ENCODE data around the gene TEX51.

The TEX51 gene

DNA sequence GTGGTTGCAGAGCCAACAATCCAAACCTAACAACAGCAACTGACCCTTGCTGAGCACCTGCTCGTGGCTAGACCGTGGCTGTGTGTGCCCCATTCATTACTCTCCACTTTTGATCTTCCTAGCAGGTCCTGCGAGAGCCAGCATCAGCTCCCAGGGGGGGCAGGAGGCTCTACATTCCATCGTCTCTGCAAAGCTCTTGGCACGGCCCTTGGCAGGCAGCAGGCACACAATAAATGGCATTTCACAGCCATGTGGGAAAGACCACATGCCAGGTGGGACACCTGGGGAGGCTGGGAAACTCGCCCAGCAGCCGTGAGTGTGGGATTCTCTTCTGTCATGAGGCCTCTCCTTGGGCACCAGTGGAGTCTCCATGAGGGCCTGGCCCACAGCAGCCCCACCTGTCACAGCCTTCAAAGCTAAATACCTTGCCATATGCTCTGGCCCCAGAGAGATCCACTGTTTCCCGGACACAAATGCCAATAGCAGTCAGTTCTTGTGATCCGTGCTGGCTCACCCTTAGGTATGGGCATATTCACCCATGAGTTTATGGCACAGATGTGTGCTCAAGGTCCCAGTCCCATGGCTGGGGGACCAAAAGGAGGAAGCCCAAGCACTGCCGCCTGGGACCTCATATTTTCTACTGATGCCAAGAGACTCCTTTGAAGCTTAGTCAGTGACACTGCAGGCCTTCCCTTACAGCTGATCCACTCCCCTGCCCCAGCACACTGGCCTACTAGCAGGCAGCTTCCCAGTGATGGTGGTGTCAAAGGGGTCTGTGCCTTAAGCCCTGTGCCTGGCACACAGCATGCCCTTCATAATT, 6.8 kb upstream of the TEX51 start:
- DNase-seq (ENCODE audit: low read depth in 3 of 3), result no peak

DNA sequence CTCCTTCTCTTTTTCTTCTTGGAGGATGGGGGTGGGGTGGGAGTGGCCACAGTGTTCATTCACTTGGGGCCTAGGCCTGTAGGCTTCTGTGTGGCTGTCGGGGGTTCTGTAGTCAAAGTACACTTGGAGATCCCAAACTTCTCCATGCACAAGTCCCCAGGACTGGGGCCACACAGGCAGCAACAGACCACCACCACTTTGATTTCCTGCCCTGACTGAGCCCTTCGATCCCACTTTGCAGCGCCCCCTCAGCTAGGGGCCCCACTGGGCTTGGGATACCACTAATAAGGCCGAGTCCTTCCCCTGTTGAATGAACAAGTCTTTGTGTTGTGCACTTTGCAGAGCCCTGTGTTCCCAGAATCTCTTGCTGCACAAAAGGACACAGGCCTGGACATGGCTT, 5.5 kb upstream of the TEX51 start:
- no peak for DNase-seq (ENCODE audit: low read depth in 3 of 3)

DNA sequence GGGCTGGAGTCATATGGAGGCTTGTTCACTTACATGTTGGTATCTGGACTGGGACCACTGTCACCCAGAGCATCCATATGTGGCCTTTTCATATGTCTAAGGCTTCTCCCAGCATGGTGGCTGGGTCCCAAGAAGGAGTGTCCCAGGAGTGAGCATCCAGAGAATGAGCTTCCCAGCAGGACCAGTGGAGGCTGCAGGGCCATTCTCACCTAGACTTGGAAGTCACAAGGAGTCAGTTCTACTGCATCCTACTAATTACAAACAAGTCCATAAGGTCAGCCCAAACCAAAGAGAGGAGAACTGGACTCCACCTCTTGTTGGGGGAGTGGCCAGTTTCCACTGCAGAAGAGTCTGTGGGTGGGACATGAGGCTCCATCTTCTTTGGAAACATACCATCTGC, 5.1 kb upstream of the TEX51 start:
- DNase-seq (ENCODE audit: low read depth in 3 of 3), result no peak

DNA sequence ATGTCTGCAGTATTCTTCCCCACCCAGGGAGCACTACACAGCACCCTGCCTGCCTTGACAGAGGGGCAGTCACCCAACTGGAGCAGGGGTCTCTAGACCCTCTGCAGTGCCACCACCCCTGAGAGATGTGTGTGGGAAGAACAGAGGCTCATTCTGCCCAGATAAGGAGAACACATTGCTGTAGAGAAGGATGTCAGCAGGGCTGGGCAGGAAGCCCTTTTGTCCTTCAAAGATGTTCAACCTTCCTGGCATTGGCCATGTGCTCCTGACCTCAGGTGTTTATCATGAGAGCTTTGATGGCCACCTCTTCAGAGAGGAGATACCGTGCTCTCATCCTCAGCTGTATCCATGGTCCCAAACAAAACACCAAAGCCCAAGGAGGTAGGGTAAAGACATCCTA, 4.6 kb upstream of the TEX51 start:
- no peak for DNase-seq (ENCODE audit: low read depth in 3 of 3)

DNA sequence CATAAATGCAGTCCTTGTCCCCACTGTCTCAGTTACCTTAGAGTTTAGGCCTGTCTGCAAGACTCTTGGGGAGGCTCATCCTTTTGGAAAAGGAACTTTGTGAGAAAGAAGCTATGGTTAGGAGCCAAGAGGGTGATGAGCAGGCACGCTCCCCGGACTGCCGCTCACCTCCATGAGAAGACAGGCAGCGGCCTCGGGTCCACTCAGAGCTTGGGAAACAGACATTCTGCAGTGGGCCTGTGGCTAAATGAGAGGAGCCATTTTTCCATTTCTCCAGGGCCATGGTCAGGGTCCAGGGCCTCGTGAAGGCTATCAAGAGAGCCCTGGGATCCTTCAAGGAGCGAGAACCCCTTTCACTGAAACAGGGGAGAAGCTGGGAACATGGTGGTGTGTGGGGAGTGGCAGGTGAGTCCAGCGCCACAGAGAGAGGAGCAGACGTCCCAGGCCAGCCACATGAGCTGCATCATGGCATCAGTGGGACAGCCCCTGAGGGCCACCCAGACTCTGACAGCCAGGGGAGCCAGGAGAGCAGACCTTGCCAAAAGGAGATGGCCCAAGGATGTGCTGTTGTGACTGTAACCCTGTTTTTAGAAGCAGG, 4.0 kb upstream of the TEX51 start:
- DNase-seq (ENCODE audit: low read depth in 3 of 3), result no peak

DNA sequence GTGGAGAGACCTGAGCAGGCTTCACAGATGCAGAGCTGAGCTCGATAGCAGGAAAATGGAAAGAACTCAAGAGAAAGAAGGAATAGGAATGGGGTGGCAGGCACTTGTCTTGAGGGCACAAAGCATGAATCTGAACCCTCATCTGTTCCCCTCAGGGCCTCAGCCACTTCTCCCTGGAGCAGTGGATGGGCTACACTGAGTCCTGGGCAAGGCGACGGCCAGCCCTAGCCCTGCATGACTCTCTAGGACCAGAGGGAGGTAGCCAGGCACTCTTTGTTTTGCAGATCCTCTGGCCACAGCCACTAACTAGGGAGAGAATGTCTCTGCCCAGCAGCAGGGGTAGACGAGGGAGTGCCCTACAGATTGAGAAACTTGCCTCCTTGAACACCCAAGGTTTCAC, 3.4 kb upstream of the TEX51 start:
- DNase-seq (ENCODE audit: low read depth in 3 of 3), result no peak

DNA sequence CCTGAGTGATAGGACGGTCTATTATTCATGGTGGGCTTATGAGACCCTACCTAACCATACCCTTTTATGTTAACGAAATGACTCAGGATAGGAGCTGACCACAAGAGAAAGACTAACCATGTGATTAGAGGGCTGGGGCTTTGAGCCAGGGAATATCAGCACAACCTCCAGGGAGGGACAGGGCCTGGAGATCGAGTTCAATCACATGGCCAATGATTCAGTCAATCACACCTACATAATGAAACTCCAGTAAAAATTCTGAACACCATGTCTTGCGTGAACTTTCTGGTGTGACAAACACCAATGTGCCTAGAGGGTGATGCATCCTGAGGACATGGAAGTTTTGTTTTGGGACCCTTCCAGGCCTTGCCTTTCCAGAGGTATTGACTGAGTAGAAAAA, 2.2 kb upstream of the TEX51 start:
- no peak for DNase-seq (ENCODE audit: low read depth in 3 of 3)

DNA sequence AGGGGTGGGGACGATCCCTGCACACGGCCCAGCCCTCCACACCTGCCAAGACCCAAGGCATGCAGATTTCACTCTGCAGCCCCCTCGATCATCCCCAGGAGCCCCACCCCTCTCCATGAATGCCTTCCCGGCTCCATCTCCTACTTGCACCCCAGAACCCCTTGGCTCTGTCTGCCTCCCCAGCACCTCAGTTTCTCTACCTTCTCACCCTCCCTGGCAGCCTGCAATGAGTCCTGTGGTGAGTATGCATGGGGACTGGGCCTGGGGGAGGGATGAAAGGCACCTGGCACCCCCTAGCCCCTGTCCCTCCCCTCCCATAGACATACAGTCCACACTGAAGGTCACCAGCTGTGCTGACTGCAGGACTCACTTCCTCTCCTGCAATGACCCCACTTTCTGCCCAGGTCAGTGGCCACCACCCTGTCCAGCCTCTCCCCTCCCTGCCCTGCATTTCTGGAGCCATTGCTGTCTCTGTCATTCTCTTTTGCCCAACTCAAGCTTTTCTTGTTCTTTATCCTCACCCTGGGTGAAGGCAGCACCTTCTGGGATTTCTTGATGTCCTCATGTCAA, 1.0 kb downstream of the TEX51 start:
- no peak for DNase-seq (ENCODE audit: low read depth in 3 of 3)

DNA sequence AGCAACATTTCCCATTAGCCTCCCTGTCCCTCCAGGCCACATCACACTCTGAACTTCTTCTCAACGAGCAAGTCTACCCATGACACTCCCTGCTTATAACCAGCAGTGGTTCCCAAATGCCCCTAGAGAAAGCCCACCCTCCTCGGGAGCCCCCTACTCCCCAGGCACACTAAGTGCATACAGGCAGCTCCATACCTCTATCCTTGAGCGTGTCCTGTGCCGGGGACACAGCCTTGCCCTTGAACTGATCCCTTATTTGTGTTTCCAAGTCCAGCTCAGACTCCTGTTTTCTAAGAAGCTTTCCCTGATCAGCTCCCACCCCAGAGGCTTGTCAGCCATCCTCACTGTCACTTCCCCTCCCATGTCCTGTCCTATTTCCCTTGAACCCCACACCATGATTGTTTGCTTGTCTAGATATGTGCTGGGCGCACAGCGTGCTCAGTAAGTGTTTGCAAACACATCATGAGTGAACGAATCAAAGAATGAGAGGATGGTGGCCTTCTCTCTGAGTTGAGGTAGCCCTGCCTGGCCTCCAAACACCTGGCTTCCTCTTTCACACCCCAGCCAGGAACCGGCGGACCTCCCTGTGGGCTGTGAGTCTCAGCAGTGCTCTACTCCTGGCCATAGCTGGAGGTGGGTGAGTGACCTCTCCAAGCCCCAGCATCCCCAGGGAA, 2.1 kb downstream of the TEX51 start:
- no peak for DNase-seq (ENCODE audit: low read depth in 3 of 3)

DNA sequence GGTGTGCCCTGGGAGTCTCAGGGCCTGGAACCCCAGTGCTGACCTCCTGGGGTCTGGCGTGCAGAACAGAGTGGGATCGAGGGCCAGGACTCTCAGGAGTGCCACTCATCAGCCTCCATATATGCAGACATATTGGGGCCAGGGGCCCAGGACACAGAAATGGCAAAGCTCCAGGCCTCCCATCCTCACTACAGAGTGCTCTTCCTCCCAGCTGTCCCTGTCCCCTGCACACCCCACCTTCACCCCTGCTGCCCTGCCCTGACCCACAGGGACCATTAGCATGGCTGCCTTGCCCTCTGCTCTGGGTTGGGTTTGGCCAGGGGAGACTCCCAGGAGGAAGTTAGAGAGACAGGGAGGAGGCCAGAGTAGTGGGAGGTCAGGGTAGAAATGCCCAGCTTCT, 2.8 kb downstream of the TEX51 start:
- no peak for DNase-seq (ENCODE audit: low read depth in 3 of 3)

DNA sequence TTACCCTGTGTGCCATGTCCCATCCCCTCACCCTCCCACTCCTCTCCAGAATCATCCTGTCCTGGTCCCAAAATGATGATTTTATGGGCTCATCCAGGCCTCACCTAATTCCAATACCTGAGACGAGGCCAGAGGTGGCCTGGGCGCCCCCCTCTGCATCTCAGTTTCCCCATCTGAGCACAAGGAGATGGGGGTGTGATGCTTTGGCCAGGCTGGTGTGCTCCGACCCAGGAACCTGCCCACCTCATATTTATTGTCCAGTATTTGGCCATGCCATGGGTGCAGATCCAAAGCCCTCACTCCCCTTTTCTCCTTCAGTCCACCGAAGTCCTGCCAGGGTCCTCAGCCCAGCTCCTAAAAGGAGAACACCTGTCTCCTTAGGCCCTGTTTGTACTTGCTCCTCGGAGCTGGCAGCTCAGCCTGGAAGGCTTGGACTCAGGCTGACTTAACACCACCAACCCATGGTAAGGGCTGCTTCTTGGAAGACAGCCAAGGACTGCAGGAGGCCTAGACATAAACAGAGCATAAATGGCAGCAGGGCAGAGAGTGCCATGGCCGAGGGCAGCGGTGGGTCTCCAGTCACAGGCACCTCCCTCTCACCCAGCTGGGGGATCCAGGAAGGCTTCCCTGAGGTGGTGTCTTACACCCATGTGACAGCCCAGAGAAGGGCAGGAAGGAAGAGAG, 3.6 kb downstream of the TEX51 start:
- DNase-seq (ENCODE audit: low read depth in 3 of 3), result no peak

DNA sequence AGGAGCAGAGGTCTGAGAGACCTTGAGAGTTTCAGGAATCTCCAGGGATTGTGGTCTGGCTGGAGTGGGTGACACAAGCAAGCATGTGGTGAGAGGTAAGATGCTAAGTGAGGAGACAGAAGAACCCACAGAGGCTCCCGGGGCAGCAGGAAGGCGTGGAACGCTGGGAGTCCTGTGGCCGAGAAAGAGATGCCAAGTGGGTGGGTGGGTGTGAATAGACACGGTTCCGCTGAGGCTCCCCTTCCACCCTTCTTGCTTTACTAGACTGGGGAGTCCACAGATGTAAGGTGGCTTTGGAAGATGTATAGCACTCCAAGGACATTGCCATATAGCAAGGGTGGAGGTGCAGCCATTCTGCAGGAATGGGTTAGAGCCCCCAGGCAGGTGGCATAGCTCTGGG, 4.2 kb downstream of the TEX51 start:
- DNase-seq (ENCODE audit: low read depth in 3 of 3), result no peak

DNA sequence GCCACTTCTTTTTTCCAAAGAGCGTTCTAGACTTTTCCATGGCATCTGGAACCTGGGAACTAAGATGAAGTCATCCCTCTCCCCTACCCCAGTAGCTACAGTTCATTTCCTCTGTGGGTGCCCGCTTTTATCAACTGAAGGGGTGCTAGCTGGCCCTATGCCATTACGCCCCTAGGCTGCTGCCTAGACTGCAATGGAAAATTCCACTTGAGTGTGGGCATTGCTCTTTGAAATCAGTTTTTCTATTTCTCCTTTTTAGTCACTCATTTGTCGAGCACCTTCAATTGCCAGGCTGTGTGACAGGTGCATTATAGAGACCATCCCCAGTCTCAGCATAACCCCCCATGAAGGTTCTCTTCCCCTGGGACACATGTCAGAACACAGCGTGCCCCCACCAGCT, 7.3 kb downstream of the TEX51 start:
- no peak for DNase-seq (ENCODE audit: low read depth in 3 of 3)

DNA sequence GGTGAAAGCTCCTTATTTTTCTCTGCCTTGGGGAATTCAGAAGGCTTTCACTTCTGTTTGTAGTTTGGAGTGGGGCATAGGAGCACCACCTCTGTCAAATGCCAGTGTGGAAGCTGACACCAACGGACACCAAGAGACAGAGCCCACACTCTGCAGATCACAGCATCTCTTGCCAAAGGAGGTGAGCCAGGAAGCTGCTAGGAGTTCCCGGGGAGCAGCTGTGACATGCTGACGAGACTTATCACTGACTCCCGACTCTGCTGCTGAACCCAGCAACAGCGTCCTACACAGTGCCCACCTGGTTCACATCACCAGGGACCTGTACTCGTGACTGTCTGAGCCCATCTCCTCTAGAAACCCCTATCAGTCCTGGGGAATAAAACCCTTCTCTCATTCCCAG, 8.1 kb downstream of the TEX51 start:
- DNase-seq (ENCODE audit: low read depth in 3 of 3), result no peak

DNA sequence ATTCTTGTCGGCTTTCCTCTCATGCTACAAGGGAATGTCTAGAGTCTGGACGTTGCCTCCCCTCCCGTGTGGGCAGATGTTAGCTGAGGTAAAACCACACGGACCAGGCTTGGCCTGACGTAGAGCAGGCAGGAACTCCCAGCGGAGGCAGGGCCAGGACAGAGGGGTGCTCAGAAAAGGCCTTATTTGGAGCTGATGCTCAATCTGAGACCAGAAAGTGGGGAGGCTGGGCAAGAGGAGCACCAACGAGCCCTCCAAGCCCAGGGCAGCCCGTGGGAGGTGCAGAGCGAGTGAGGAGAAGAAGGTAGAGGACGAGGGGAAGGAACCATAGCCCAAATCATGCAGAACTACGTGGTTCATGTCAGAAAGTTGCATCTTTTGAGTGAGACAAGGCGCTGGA, 9.0 kb downstream of the TEX51 start:
- DNase-seq (ENCODE audit: low read depth in 3 of 3), result no peak

DNA sequence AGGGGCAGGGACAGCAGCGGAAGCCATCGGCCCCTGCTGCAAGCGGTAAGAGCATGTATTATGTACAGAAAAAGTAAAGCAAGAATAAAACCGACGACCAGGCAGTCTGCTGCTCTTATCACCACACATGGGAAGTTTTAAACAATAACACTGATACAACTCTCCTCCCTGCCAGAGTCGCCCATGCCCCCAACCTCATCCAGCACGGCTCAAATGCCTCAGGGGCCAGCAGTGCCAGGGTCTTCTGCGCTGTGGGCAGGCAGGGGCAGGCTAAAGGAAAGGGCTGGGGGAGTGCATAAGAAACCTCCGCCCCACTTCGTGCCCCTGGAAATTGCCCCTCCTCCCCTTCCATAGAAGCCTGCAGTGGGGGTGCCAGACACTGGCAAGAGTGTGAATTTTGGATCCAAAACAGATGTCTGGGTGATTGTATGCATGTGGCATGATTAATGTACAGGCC, 10.1 kb downstream of the TEX51 start:
- DNase-seq (ENCODE audit: low read depth in 3 of 3), result no peak

DNA sequence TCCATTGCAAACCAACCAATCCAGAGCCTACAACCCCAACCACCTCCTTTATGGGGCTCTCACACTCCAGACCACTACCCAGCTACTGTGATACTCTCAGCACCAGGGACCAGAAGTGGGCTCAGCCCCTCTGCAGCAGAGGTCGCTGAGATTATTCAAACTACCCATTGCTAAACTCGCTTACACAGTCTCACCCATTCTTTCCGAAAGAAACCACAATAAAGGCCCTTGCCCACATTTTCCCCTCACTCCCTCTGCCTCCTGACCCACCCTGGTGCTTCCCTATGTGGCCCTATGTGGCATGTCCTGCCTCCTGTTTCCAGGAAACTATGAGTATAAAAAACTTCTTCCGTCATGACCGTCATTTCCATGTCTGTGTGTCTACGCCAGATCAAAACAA, 10.7 kb downstream of the TEX51 start:
- no peak for DNase-seq (ENCODE audit: low read depth in 3 of 3)

DNA sequence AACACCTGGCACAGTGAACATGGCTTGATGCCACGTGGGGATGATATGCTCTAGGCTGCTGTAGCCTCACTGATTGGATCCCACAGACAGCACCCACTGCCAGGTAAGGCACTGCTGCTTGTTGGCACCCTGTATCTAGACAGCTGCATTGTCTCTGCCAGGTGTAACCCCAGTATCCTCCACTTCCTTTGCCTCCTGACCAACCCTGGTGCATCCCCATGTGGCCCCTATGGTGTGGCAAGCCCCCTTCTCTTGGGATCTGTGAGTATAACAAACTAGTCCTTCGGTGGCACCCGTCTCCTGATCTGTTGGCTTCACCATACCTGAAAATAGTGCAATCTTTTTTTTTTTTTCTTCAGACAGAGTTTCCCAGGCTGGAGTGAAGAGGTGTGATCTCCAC, 11.1 kb downstream of the TEX51 start:
- no peak for DNase-seq (ENCODE audit: low read depth in 3 of 3)

DNA sequence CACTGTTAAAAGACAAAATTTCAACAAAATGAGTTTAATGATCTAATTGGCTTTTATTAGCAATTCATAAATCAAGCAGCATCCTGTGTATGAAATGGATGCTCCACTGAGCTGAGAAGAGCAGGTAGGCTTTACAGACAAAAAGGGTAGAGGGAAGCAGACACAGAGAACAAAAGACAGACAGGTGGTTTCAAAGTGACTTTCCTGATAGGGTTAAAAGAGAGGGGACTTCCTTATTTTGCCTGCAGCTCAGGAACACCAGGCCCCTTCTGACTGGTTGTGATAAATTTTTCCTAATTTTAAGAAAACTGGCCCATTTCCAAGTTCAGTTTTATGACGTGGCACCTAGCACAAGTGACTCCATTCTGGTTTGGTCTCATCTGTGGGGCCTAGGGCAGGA, 11.9 kb downstream of the TEX51 start:
- DNase-seq (ENCODE audit: low read depth in 3 of 3), result no peak

DNA sequence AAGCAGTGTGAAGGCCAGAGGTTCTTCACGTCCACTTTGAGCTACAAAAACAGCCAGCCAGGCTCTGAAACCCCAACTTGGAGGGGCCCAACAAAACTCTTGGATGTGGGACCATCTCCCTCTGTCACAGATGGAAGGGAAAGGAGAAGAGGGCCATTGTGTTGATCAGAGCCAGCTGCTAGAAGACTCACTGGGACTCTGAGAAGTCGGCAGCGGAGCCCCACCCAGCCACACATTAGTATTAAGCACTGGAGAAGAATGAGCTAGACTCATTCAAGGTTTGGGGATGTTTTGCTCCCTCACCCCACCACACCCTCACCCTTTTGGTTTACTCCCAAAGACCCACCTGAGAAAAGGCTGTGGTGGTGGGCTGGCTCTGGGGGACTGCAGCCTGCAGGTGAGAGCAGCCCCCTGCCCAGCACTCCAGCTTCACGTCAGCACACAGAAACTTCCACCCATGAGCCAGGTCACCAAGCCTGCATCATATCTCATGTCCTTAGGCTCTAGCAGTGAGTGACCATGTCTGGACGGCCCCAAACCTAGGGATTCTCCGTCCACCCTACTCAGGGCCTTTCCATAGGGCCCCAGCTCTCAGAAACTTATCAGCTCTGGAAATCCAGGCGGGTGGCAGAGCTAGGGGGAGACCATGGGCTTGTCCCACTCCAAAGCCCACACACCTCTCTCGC, 12.6 kb downstream of the TEX51 start:
- no peak for DNase-seq (ENCODE audit: low read depth in 3 of 3)

DNA sequence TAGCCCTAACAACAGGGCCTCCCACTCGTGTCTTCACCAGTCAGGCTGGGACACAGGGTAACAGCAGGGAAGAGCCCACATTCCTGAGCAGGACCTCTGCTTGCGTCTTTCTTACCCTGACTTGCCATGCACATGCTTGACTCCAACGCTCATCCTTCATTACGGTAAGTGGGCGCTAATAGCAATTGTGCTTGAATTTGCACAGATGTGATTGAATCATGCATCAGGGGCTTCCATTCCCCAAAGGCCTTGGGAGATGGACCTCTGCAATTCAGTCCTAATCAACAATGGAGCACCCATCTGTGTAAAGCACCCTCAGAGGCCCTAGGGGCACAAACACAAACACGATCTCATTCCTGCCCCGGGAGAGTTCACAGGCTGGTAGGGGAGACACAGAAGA, 13.5 kb downstream of the TEX51 start:
- no peak for DNase-seq (ENCODE audit: low read depth in 3 of 3)

DNA sequence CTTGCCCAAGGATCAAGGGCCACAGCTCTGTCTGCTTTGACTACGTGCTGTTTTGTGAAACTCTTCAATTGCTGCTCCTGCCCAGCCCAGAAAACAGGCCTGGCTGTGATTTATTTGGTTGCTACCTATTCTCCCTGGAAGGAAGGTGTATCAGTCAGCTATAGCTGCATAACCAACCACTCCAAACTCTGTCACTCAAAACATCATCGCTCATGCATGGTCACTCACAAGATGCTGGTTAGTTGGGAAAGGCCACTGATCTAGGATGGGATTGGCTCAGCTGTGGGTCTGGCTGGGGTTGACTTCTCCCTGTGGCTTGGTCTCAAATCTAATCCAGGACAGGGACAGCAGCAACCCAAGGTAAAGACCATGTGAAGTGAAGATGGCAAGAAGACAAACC, 14.6 kb downstream of the TEX51 start:
- no peak for DNase-seq (ENCODE audit: low read depth in 3 of 3)

Measured in stimulated activated CD4-positive, alpha-beta T cell treated with anti-CD3 and anti-CD28 coated beads, TNF-alpha, amount 100 ng/mL, for 24 hours (primary cell).